Activated CD8-positive, alpha-beta T cell treated with anti-CD3 and anti-CD28 coated beads for 36 hours (primary cell): Measurements from ENCODE around the gene ARHGEF28. TPM values are rescaled to one million over a fixed set of nuclear protein-coding genes. Genes with fewer than 3 reads are reported as not detected.

Source experiments
- ATAC-seq: fragments of 200-7000 bp; cut with Tn5 transposase; one replicate; pipeline ENCODE4 v1.10.0; 2021; ENCODE audit warnings: mild to moderate bottlenecking, moderate library complexity
- CTCF ChIA-PET: fragments of 350-600 bp; sonication (Branson Sonifier 250); formaldehyde crosslinking; loops from one replicate; lab custom pipeline; 2021; ENCODE audit warnings: antibody characterized with exemption; lab: Charles Lee
- POLR2A ChIA-PET: fragments of 350-600 bp; sonication (Branson Sonifier 250); formaldehyde crosslinking; loops from one replicate; lab custom pipeline; 2021; ENCODE audit warnings: antibody characterized with exemption; lab: Charles Lee
- DNase-seq: peaks from one replicate; pipeline ENCODE4 v3.0.0-alpha.2; 2020
- H3K27ac Mint-ChIP-seq: one replicate; pipeline ENCODE4 v1.8.0; 2021; ENCODE audit warnings: mild to moderate bottlenecking, mixed read lengths
- H3K27me3 Mint-ChIP-seq: one replicate; pipeline ENCODE4 v1.8.0; 2021; ENCODE audit warnings: mixed read lengths
- H3K36me3 Mint-ChIP-seq: one replicate; pipeline ENCODE4 v1.8.0; 2021; ENCODE audit warnings: low read depth, mixed read lengths
- H3K4me1 Mint-ChIP-seq: one replicate; pipeline ENCODE4 v1.8.0; 2021; ENCODE audit warnings: low read depth, mixed read lengths
- H3K4me3 Mint-ChIP-seq: one replicate; pipeline ENCODE4 v1.8.0; 2021; ENCODE audit warnings: mild to moderate bottlenecking, moderate library complexity, mixed read lengths
- H3K9me3 Mint-ChIP-seq: one replicate; pipeline ENCODE4 v1.8.0; 2021; ENCODE audit warnings: mixed read lengths
- CTCF ChIP-seq: fragments of 200-600 bp; IDR thresholded peaks from one replicate; pipeline ENCODE4 v1.8.0; 2022; ENCODE audit warnings: antibody characterized with exemption, mild to moderate bottlenecking
- intact Hi-C: fragments of 100-400 bp; cut with micrococcal nuclease; formaldehyde crosslinking; loops from one replicate; pipeline ENCODE4 v1.10.0; 2022
- total RNA-seq, 2 experiments: library from RNA; stranded (reverse); gene quantifications; one replicate each; pipeline ENCODE4 v1.2.3, GENCODE V29; 2021

The ARHGEF28 gene
- total RNA-seq, 2 experiments from 2014 or later: 0.05 TPM; not detected in 1

- ChIA-PET CTCF (interaction anchor here (1.3 kb wide), 1 partner anchor 45 kb away, joined by 4 read pairs; no protein-coding TSS in a partner anchor), POLR2A (no interaction called here)
- TF ChIP-seq CTCF: no peak
- Mint-ChIP-seq H3K4me1 (no peaks in the 10 kb centered on the region), H3K27ac (no peak overlapping the region), H3K4me3 (no peak overlapping the region), H3K36me3 (no peaks in the 10 kb centered on the region), H3K27me3 (peaks cover 13% of the 10 kb centered on the region), H3K9me3 (no peaks in the 10 kb centered on the region)
- no peak for DNase-seq
- intact Hi-C loops: no loop called here
- ATAC-seq: no peak
Measured at GRCh38 chr5:73986729-73987128, 360.7 kb downstream of the ARHGEF28 start.

GRCh38 chr5:73987915-73988314 lies 361.9 kb downstream of the ARHGEF28 start:
- intact Hi-C loops: no loop called here
- CTCF ChIA-PET: interaction anchor here (1.3 kb wide), 1 partner anchor 44 kb away, joined by 4 read pairs; no protein-coding TSS in a partner anchor
- H3K4me3 Mint-ChIP-seq: no peak overlapping the region
- no peaks in the 10 kb centered on the region for H3K9me3 Mint-ChIP-seq
- H3K27me3 Mint-ChIP-seq: peaks cover 18% of the 10 kb centered on the region
- DNase-seq: no peak
- H3K4me1 Mint-ChIP-seq: no peaks in the 10 kb centered on the region
- no peaks in the 10 kb centered on the region for H3K36me3 Mint-ChIP-seq
- H3K27ac Mint-ChIP-seq: no peak overlapping the region
- no peak for ATAC-seq
- no peak for TF ChIP-seq CTCF
- POLR2A ChIA-PET: no interaction called here

GRCh38 chr5:73989956-73990355 lies 364.0 kb downstream of the ARHGEF28 start:
- Mint-ChIP-seq H3K4me1 (no peaks in the 10 kb centered on the region), H3K27me3 (peaks cover 21% of the 10 kb centered on the region), H3K27ac (no peak overlapping the region), H3K36me3 (no peaks in the 10 kb centered on the region), H3K9me3 (peaks cover 3% of the 10 kb centered on the region), H3K4me3 (no peak overlapping the region)
- ATAC-seq (no peak), DNase-seq (no peak)
- ChIA-PET POLR2A (no interaction called here), CTCF (no interaction called here)
- intact Hi-C loops: no loop called here
- no peak for TF ChIP-seq CTCF

Other genes starting within 250 kb of the ARHGEF28 start
- gene FOXD1, start 177.4 kb upstream of the ARHGEF28 start, total RNA-seq: 1 to 10 TPM in 1 of 2 experiments, under 1 TPM in 1; 0.99 to 1.5 TPM
- 1,000 to 10,000 TPM; 1,122 to 1,184 TPM for gene BTF3, start 127.8 kb upstream of the ARHGEF28 start, total RNA-seq
- 10 to 100 TPM; 20.2 to 22.0 TPM for gene ANKRA2, start 60.6 kb upstream of the ARHGEF28 start, total RNA-seq
- gene UTP15, start 60.5 kb upstream of the ARHGEF28 start, total RNA-seq: 10 to 100 TPM; 30.6 to 34.6 TPM